ENCODE data around the gene PAX9.

The PAX9 gene

GRCh38 chr14:36626151-36626550, 35.5 kb upstream of the PAX9 start:
- Histone ChIP-seq H3K27me3 (ENCODE audit: low read length) (no peaks in the 10 kb centered on the region), H3K79me2 (ENCODE audit: insufficient read depth, low read length) (no peaks in the 10 kb centered on the region), H3K4me2 (ENCODE audit: low read depth, low read length, poor library complexity, severe bottlenecking) (no peak overlapping the region), H3K9ac (ENCODE audit: low read length) (no peak overlapping the region), H4K20me1 (ENCODE audit: low read depth, low read length) (no peaks in the 10 kb centered on the region), H3K4me3 (ENCODE audit: insufficient read depth, low read length, poor library complexity, severe bottlenecking) (no peak overlapping the region), H2AFZ (ENCODE audit: low read depth, low read length, severe bottlenecking) (no peak overlapping the region), H3K27ac (ENCODE audit: low read depth, low read length) (no peak overlapping the region), H3K9me2 (replicated peaks; ENCODE audit: insufficient read depth, low read length) (no peaks in the 10 kb centered on the region), H3F3A (ENCODE audit: insufficient read depth) (no peaks in the 10 kb centered on the region), H3K9me3 (ENCODE audit: insufficient read depth, low read length) (no peaks in the 10 kb centered on the region), H3K36me3 (ENCODE audit: low read length) (no peaks in the 10 kb centered on the region)
- TF ChIP-seq CTCF (IDR thresholded peaks at IDR 0.05; ENCODE audit: insufficient read depth, low read length, poor library complexity, severe bottlenecking) (no peak), EZH2phosphoT487 (conservative IDR thresholded peaks at IDR 0.05; ENCODE audit: low read length) (no peak)

- Histone ChIP-seq H2AFZ (ENCODE audit: low read depth, low read length, severe bottlenecking) (no peak overlapping the region), H3K36me3 (ENCODE audit: low read length) (no peaks in the 10 kb centered on the region), H3F3A (ENCODE audit: insufficient read depth) (no peaks in the 10 kb centered on the region), H4K20me1 (ENCODE audit: low read depth, low read length) (no peaks in the 10 kb centered on the region), H3K4me2 (ENCODE audit: low read depth, low read length, poor library complexity, severe bottlenecking) (no peak overlapping the region), H3K4me3 (ENCODE audit: insufficient read depth, low read length, poor library complexity, severe bottlenecking) (no peak overlapping the region), H3K27ac (ENCODE audit: low read depth, low read length) (no peak overlapping the region), H3K9ac (ENCODE audit: low read length) (no peak overlapping the region), H3K9me2 (replicated peaks; ENCODE audit: insufficient read depth, low read length) (no peaks in the 10 kb centered on the region), H3K9me3 (ENCODE audit: insufficient read depth, low read length) (no peaks in the 10 kb centered on the region), H3K27me3 (ENCODE audit: low read length) (no peaks in the 10 kb centered on the region), H3K79me2 (ENCODE audit: insufficient read depth, low read length) (no peaks in the 10 kb centered on the region)
- TF ChIP-seq CTCF (IDR thresholded peaks at IDR 0.05; ENCODE audit: insufficient read depth, low read length, poor library complexity, severe bottlenecking) (no peak), EZH2phosphoT487 (conservative IDR thresholded peaks at IDR 0.05; ENCODE audit: low read length) (no peak)
Measured at GRCh38 chr14:36627981-36628380, 33.7 kb upstream of the PAX9 start.

- Histone ChIP-seq H3K79me2 (ENCODE audit: insufficient read depth, low read length) (no peaks in the 10 kb centered on the region), H3K4me3 (ENCODE audit: insufficient read depth, low read length, poor library complexity, severe bottlenecking) (no peak overlapping the region), H3K9me2 (replicated peaks; ENCODE audit: insufficient read depth, low read length) (no peaks in the 10 kb centered on the region), H3F3A (ENCODE audit: insufficient read depth) (no peaks in the 10 kb centered on the region), H4K20me1 (ENCODE audit: low read depth, low read length) (no peaks in the 10 kb centered on the region), H3K9me3 (ENCODE audit: insufficient read depth, low read length) (no peaks in the 10 kb centered on the region), H3K36me3 (ENCODE audit: low read length) (no peaks in the 10 kb centered on the region), H3K4me2 (ENCODE audit: low read depth, low read length, poor library complexity, severe bottlenecking) (no peak overlapping the region), H3K27ac (ENCODE audit: low read depth, low read length) (no peak overlapping the region), H3K27me3 (ENCODE audit: low read length) (no peaks in the 10 kb centered on the region), H3K9ac (ENCODE audit: low read length) (no peak overlapping the region), H2AFZ (ENCODE audit: low read depth, low read length, severe bottlenecking) (no peak overlapping the region)
- TF ChIP-seq EZH2phosphoT487 (conservative IDR thresholded peaks at IDR 0.05; ENCODE audit: low read length) = no peak
- no peak for TF ChIP-seq CTCF (IDR thresholded peaks at IDR 0.05; ENCODE audit: insufficient read depth, low read length, poor library complexity, severe bottlenecking)
Measured at GRCh38 chr14:36633580-36633979, 28.1 kb upstream of the PAX9 start.

Data from SU-DHL-6 (cell line).